Prostate gland (tissue), 2 donors: ENCODE data around the gene LINC00305.

Experiments used
- CTCF ChIP-seq, 4 experiments: fragments of 200-600 bp in 2 of 4; fragments of 450-650 bp in 2 of 4; sonication (generic) in 2 of 4; IDR thresholded peaks; 1 replicate in 3 of 4; 2 replicates in 1 of 4; pipeline ENCODE4 v1.5.1; 2016 to 2019; ENCODE audit warnings: antibody characterized with exemption in 4 of 4, mild to moderate bottlenecking in 2 of 4, moderate library complexity in 2 of 4
- POLR2A ChIP-seq: fragments of 450-650 bp; IDR thresholded peaks from one replicate; pipeline ENCODE4 v1.6.1; 2016; ENCODE audit warnings: antibody characterized with exemption, mild to moderate bottlenecking
- POLR2AphosphoS5 ChIP-seq: sonication (generic); formaldehyde crosslinking; IDR thresholded peaks from one replicate; pipeline ENCODE4 v1.6.1; 2017; ENCODE audit warnings: antibody characterized with exemption

- TF ChIP-seq CTCF (IDR thresholded peaks at IDR 0.05) = no peak
- TF ChIP-seq POLR2A = no peak
- no peak for TF ChIP-seq POLR2AphosphoS5
Measured at GRCh38 chr18:64082513-64082912, 66.4 kb downstream of the LINC00305 start.
